Glomerular visceral epithelial cell (primary cell): ENCODE results near the gene LCE2C.
"Not testable (repeated sequence)": the region's sequence is repeated elsewhere in the genome, so short reads cannot be mapped to it uniquely, and the experiment has no call there.

Experiments used
- DNase-seq: peaks from one replicate; pipeline ENCODE4 v3.0.0-alpha.2; 2016; ENCODE audit errors: extremely low spot score

LCE2C gene, protein sequence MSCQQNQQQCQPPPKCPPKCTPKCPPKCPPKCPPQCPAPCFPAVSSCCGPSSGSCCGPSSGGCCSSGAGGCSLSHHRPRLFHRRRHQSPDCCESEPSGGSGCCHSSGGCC

DNA sequence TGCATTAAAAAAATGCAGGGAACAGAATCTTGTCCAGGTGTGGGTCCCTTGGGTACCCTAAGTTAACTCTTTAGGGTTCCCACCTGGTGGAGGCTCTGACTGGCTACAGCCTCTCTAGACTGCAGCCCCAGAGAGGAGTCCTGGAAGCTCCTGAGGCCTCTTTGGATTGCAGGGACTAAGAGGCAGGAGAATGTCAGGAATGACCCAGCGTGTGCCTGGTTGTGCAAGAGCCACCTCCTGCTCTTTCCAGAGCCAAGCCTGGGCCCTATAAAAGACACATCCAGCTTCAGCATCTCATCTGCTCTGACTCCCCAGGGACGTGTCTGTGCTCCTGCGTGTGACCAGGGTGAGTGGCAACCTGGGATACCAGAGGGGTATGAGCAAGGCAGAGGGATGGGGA is at the start of gene LCE2C:
LCE2C (plus strand) TSS at position 297 of the 400 bp plus-strand sequence. CDS start 737 bp downstream, outside the sequence.
- DNase-seq = not testable (repeated sequence)

DNA sequence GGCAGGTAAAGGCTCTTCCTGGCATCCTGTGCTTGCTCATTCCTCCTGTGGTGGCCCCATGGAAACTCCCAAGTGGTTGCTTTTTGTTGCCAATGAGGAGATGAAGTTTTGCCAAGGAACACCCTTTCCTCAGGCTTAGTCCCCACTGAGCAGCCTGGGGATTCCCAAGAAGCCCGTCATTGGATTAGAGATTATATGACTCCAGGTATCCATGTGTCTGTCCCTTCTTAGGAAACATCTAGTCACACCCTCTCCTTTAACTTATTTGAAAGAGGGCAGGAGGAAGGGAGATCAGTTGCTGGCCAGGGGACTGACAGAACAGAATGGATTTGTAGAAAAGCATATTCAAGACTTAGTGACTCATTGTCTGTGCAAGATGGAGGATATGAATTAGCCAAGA is 48.3 kb upstream of the LCE2C start:
- no peak for DNase-seq

DNA sequence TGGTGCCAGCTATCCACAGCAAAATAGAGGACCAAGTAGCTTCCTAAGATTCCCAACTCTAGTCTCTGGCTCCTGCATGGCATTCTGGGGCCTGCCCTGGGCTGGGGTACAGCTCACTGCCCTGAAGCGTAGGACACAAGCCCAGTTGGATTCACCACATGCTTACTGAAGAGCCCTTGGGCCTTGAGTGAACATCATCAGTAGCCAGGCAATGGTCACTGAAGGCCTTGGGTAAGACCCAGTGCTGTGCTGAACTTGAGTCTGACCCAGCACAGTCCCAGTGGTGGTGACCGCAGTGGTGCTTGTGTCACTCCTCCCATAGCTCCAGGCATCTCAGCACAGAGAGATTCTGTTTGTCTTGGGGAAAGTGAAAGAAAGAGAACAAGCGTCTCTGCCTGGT is 44.5 kb upstream of the LCE2C start:
- DNase-seq = no peak

DNA sequence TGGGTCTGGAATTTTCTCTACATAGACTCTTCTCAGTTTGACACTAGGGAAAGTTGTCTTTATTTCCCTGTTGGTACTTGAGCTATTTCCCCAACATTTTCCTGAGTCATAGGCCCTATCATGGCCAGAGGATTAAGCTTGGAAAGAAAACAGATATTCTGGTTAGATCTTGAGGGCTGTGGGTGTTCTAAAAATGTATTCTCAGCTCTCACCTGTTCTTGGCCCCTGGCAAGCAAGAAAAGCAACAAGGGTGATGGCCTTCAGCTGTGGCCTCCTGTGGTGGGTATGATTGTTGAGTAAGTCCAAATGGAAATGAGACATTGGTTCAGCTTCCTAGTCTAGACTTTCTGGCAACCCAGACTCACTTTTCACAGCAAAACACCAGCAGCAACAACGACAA is 34.7 kb upstream of the LCE2C start:
- DNase-seq = no peak

DNA sequence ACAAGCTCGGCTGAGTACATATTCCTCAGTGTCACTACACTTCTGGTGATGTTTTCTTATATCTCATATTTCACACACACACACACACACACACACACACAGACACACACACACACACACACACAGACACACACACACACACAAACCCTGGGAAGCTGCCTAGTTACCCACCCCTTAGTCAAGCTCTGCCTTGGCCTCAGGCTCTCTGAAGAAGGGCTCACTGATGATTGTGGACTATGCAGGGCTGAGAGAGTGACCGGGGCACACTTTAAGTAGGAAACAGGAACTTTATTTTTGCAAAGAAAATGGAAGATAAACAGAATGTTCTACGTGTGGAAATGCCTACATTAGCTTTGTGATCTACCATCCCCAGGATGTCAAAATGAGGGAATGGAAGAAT is 31.1 kb upstream of the LCE2C start:
- DNase-seq = no peak

DNA sequence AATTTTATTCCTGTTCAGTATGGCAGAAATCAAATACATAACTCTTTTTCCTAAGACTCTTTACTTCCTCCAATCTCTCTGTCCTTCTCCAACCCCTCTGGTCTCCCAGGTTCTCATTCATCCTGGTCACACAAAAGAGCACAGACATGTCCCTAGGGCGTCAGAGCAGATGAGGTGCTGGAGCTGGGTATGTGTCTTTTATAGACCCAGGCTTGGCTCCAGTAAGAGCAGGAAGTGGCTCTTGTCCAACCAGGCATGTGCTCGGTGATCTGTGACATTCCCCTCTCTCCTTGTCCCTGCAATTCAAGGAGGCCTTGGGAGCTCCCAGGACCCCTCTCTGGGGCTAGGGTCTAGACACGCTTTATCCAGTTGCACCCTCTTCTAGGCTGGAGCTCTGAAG is 29.9 kb upstream of the LCE2C start:
- DNase-seq = no peak

DNA sequence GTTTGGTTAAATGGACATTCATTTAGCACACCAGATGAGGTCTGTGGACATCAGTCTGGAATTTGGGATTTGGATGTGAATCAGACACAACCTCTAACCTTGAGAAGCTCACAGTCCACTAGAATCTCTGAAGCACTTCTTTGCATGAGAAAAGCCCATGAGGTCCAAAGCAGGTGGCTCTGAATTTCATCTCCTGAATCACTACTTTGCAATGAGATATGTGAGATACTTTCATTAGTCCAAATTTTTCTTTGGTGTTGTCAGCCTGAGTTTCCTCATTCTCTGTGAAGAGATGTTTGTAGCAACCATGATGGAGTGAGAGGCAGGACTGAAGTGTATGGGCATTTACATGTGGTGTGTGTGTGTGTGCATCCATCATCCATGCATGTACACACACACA is 28.4 kb upstream of the LCE2C start:
- no peak for DNase-seq

DNA sequence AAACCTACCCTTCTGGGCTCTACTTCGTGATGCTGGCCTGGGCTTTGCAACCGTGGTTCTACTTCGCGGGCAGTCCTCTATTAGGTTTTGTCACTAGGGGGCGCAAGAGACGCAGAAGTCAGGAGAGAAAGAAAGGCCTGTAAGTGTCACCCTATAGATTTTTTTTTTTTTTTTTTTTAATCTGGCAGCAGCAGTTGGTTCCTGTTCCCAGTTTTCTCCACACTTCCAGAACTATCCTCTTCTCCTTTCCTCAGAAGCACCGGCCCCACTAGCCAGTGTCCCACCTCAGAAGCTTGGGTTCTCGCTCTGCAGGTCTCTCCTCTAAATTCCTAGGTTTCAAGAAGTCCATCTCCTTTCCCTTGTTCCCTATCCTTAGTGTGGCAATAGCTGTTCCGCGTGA is 21.0 kb upstream of the LCE2C start:
- peak; percentile 47 for DNase-seq

DNA sequence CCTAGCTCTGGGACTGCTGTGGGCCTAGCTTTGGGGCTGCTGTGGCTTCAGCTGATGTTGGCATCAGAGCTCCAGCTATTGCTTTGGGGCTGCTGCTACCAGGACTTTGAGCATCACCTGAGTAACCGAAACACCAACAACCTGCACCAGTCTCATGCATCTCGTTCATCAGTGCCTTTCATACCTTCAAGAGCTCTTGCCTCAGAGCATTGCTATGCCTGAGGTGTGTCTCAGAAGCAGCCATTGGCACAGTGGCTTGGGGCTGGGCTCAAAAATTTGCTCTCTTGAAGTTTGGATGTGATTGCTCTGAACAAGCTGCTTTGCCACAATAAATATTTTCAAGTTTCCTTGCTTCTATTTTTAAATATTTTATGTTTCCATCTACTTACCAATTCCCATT is 18.6 kb upstream of the LCE2C start:
- DNase-seq = no peak

DNA sequence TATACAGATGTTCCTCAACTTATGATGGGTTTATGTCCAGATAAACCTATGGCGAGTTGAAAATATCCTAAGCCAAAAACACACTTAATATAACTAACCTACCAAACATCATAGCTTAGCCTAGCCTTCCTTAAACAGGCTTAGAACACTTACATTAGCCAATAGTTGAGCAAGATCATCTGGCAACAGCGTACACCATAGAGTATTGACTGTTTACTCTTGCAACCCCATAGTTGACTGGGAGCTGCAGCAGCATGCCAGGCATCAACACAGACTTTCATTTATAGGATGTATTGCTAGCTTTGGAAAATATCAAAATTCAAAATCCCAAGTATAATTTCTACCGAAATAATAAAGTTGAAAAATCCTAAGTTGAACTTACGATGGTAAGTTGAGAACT is 17.4 kb upstream of the LCE2C start:
- no peak for DNase-seq

DNA sequence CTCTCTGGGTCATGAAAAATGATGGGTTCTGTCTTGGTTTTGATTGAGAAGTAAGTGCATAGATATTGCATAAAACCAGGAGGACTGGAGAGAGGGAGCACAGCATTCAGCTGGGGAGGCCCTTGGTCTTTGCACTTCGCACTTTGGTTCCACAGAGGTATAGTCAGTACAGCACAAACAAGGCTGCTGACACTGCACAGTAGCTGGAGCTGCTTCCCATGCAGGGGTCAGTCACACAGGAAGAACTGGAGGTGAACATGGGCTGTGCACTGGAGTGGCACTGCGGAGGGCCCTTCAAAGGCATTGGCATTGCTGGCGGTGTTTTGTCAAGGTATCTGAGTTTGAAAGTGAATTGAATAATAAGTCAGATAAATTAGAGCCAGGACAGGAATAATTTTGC is 16.4 kb upstream of the LCE2C start:
- DNase-seq = no peak

DNA sequence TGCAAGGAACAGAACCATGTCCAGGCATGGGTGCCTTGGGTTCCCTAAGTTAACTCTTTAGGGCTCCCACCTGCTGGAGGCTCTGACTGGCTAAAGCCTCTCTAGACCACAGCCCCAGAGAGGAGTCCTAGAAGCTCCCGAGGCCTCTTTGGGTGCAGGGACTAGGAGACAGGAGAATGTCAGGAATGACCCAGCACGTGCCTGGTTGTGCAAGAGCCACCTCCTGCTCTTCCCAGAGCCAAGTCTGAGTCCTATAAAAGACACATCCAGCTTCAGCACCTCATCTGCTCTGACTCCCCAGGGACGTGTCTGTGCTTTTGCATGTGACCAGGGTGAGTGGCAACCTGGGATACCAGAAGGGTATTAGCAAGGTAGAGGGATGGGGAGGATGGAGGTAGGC is 12.0 kb upstream of the LCE2C start, which contains the start of gene LCE2D:
LCE2D (plus strand) TSS at position 283 of the 400 bp plus-strand sequence. CDS start 726 bp downstream, outside the sequence.
- DNase-seq = no peak

DNA sequence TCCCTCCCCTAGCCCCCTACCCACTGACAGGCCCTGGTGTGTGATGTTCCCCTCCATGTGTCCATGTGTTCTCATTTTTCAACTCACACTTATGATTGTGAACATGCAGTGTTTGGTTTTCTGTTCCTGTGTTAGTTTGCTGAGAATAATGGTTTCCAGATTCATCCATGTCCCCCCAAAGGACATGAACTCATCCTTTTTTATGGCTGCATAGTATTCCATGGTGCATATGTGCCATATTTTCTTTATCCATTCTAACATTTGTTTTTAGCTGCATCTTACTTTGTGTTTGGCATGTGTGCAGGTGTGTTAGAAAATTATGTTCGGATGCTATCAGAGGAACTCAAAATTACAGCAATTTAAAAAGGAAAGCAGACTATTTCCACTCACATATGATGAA is 8.9 kb upstream of the LCE2C start:
- DNase-seq = not testable (repeated sequence)

DNA sequence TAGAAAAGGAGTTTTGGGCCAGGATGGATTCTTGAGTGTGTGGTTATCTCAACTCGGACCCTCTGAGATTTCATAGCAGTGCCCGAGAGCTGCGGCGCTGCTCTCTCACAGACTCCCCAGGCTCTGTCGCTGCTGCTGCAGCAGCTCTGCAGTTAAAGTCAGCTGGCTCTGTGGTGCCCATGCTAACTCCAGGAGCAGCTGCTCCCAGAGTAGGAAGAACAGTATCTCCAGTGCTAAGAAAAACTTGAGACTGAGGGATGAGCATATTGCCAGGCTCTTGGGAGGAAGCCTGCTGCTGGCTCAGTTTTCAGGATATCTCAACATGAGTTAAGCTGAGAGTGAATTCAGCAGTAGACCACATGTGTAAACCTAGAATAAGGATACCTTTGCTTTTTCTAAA is 7.4 kb upstream of the LCE2C start:
- DNase-seq = no peak

DNA sequence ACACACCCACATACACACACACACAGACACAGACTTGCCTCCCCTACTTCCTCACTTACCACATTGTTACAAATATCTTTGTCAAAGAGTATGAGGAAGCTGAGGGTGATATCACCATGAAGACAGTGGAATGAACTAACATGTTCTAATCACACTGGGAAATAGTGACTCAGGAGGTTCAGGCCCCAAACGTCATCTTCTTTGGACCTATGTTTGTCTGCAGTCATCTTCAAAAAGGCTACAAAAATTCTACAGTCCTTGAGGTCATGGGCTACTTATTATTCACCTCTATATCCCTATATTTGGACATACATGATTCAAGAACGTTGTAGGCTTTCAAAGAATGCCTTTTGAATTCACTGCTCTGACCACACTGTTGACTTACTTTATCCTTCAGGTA is 2.1 kb upstream of the LCE2C start:
- no peak for DNase-seq

DNA sequence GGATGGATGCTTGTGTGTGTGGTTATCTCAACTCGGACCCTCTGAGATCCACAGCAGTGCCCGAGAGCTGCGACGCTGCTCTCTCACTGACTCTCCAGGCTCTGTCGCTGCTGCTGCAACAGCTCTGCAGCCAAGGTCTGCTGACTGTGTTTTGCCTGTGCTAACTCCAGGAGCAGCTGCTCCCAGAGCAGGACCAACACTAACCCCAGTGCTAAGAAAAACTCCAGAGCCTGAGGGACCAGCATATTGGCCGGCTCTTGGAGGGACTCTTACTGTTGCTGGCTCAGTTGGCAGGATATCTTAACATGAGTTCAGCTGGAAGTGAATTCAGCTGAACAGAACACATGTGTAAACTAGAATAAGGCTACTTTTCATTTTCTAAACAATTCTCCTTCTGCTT is 4.4 kb downstream of the LCE2C start:
- no peak for DNase-seq

DNA sequence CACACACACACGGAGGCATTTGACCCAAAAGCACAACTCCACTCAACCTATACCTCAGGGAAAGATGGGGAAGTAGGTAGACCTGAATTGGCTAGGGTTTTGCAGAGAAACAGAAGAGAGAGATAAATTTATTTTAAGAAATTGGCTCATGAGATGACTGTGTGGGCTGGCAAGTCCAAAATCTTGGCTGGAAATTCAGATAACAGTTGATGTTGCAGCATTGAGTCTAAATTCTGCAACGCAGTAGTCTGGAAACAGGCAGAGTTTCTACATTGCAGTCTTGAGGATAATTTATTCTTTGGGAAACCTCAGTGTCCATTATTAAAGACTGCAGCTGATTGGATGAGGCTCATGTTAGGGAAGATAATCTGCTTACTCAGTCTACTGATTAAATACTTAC is 6.5 kb downstream of the LCE2C start:
- no peak for DNase-seq

DNA sequence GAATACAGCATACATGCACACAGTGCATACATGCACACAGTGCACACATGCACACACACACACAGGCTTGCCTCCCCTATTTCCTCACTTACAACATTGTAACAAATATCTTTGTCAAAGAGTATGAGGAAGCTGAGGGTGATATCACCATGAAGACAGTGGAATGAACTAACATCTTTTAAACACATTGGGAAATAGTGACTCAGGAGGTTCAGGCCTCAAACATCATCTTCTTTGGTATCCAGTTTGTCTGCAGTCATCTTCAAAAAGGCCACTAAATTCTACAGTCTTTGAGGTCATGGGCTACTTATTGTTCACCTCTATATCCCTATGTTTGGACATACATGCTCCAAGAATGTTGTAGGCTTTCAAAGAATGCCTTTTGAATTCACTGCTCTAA is 8.8 kb downstream of the LCE2C start:
- DNase-seq = no peak

DNA sequence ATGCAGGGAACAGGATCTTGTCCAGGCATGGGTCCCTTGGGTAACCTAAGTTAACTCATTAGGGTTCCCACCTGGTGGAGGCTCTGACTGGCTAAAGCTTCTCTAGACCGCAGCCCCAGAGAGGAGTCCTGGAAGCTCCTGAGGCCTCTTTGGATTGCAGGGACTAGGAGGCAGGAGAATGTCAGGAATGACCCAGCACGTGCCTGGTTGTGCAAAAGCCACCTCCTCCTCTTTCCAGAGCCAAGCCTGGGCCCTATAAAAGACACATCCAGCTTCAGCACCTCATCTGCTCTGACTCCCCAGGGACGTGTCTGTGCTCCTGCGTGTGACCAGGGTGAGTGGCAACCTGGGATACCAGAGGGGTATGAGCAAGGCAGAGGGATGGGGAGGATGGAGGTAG is 10.7 kb downstream of the LCE2C start, which contains the start of gene LCE2B:
LCE2B (plus strand) TSS at position 301 of the 400 bp plus-strand sequence. CDS start 721 bp downstream, outside the sequence.
- not testable (repeated sequence) for DNase-seq

DNA sequence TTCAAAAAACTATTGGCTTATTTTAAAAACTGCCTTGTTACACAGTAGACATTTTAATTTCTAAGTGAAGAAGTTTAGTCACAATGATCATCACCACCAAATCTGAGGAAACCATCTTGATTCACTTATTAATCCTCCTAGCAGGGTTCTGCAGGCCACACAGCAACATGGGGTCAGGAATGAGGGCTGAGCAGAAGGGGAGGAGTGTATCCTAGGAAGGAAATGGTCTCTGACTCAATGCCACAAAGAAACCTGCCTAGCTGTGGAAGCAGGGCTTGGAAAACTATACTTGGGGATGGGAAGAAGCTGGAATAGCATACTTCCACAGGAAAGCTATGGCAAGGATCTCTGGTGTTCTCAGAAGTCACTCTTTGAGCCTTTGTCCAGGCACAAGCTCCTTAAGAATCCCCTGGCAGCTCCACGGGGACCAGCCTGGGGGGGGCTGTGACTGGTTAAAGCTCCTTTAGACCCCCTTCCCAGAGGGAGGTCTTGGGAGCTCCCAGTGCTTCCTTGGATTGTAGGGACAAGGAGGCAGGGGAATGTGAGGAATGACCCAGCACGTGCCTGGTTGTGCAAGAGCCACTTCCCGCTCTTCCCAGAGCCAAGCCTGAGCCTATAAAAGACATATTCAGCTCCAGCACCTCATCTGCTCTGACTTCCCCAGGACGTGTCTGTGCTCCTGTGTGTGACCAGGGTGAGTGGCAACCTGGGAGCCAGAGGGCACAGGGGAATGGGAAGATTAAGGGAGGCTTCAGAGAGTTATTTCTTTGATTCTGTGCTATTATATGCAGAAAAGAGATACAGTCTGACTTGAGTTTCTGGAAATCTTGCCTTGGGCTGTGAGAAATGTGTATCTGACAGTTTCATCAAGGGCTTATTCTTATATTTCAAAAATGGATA is 22.9 kb downstream of the LCE2C start, which contains the start of gene LCE2A:
LCE2A (plus strand) TSS at position 645 of the 900 bp plus-strand sequence. CDS start 557 bp downstream, outside the sequence.
- no peak for DNase-seq

DNA sequence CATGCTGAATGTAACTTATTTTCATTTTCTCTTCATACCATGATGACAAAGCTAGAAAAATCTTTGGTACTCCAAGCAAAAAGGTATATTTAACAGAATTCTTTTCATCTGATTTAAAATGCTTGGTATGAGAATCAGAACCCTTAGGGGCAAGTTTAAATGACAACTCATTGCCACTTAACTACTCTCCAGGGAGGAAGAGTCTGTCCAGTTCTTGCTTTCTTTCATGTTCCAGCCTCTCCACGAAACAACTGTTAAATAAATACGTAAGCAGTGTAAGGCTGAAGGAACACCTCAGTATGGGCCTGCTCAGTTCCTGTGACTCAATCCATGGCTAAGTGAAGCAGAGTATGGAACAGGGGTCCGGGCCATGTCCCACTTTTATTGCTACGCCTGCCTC is 24.7 kb downstream of the LCE2C start:
- no peak for DNase-seq

DNA sequence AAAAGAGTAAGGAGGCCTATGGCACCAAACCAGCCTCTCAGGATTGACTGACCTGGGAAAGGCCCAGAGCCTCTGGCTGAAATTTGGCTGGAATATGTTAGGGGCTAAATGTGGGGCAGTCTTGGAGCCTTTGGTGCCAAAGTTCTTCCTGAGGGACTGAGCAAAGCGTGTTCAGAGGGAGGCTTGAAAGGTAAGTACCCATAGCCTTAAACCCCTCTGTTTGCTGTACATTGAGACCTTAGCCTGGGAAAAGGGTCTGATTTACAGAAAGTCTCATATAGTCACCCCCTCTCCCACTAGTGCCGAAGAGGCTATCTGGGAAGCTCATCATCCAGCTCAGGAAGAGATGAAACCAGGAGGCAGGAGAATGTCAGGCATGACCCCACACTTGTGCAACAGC is 32.8 kb downstream of the LCE2C start, which contains the start of gene LCE4A:
LCE4A (plus strand) TSS at position 301 of the 400 bp plus-strand sequence. CDS start 916 bp downstream, outside the sequence.
- DNase-seq = no peak

DNA sequence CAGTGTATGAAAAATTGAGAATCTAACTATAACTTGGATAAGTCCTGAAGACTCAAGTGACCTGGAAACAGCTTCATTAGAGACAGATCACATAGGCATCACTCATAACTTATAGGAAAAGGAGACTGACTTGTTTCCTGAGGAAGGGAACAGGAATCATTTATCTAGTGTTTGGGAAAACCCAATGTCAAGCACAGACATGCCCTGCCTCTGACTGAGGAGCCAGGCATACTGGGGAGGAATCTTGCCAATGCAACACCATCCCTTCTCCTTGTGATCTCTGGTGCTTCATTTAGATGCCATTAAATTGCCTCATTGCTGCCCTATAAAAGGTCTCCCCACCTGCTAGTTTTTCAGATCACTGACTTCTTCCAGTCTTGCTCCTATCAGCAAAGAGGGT is 43.2 kb downstream of the LCE2C start:
- DNase-seq = no peak
